ENCODE data around the gene HPSE2.

DNA sequence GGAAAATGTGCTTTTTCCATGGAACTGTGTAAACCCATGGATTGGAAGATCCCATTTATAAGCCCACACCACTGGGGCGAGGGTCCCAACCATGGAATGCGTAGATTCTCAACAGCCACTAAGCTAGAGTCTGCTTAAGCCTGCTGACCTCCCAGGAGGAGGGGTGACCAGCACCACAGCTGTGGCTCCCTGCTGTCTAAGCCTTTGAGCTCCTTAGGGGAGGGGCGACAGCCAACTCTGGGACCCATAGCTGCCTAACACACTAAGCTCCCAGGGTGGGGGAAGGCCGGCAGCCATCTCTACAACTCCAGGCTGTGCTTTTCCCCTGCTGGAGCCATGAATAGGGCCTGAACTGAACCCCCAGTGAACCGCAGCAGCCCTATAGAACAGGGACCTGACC, 539.1 kb downstream of the HPSE2 start:
- TF ChIP-seq REST (IDR thresholded peaks at IDR 0.05; ENCODE audit: insufficient read depth in 1 of 2, low read depth in 2 of 2, low read length in 1 of 2) = no peak
- TF ChIP-seq CTCF (IDR thresholded peaks at IDR 0.05) = no peak
